Neural progenitor cell (in vitro differentiated cells): Measurements from ENCODE around the gene DIP2A. TPM values are rescaled to one million over a fixed set of nuclear protein-coding genes. Genes with fewer than 3 reads are reported as not detected.

ENCODE experiments used
- DNase-seq: peaks from one replicate; pipeline ENCODE4 v3.0.0-alpha.2; 2016; ENCODE audit warnings: low spot score
- H2AFZ ChIP-seq: fragments of 200-600 bp; sonication (generic); replicated peaks from 2 replicates; pipeline ENCODE4 v1.6.1; 2016; ENCODE audit warnings: antibody characterized with exemption
- H3F3A ChIP-seq: fragments of 200-600 bp; sonication (generic); 2 replicates; pipeline ENCODE4 v1.6.1; 2016; ENCODE audit warnings: antibody characterized with exemption, low read depth
- H3K27ac ChIP-seq: fragments of 200-600 bp; sonication (generic); 2 replicates; pipeline ENCODE4 v1.5.1; 2016; ENCODE audit warnings: mild to moderate bottlenecking
- H3K27me3 ChIP-seq: fragments of 200-600 bp; sonication (generic); 2 replicates; pipeline ENCODE4 v1.6.1; 2016; ENCODE audit warnings: mild to moderate bottlenecking, moderate library complexity
- H3K36me3 ChIP-seq: fragments of 200-600 bp; sonication (generic); 2 replicates; pipeline ENCODE4 v1.5.1; 2016
- H3K4me1 ChIP-seq: fragments of 200-600 bp; sonication (generic); 2 replicates; pipeline ENCODE4 v1.6.1; 2016; ENCODE audit warnings: mixed run types
- H3K4me2 ChIP-seq: fragments of 200-600 bp; sonication (generic); 2 replicates; pipeline ENCODE4 v1.6.1; 2016
- H3K4me3 ChIP-seq: fragments of 200-600 bp; sonication (generic); 2 replicates; pipeline ENCODE4 v1.5.1; 2016
- H3K79me2 ChIP-seq: fragments of 200-600 bp; sonication (generic); 2 replicates; pipeline ENCODE4 v1.6.1; 2016; ENCODE audit warnings: low read depth
- H3K9ac ChIP-seq: fragments of 200-600 bp; sonication (generic); 2 replicates; pipeline ENCODE4 v1.6.1; 2016
- H3K9me3 ChIP-seq: fragments of 200-600 bp; sonication (generic); 2 replicates; pipeline ENCODE4 v1.5.1; 2016; ENCODE audit warnings: low read depth
- H4K20me1 ChIP-seq: fragments of 200-600 bp; sonication (generic); 2 replicates; pipeline ENCODE4 v1.6.1; 2016; ENCODE audit warnings: low read depth
- H3K27ac Mint-ChIP-seq: 3 replicates; pipeline ENCODE4 v1.8.0; 2021; ENCODE audit warnings: mixed read lengths
- H3K27me3 Mint-ChIP-seq: 2 replicates; pipeline ENCODE4 v1.8.0; 2022; ENCODE audit warnings: low read depth, mild to moderate bottlenecking, inconsistent platforms, moderate library complexity, mixed read lengths; ENCODE audit not compliant: insufficient read depth
- H3K36me3 Mint-ChIP-seq: 3 replicates; pipeline ENCODE4 v1.8.0; 2021; ENCODE audit warnings: mixed read lengths
- H3K4me1 Mint-ChIP-seq: 3 replicates; pipeline ENCODE4 v1.8.0; 2021; ENCODE audit warnings: mixed read lengths
- H3K4me3 Mint-ChIP-seq: 3 replicates; pipeline ENCODE4 v1.8.0; 2021; ENCODE audit warnings: mild to moderate bottlenecking, moderate library complexity, mixed read lengths
- H3K9me3 Mint-ChIP-seq: 3 replicates; pipeline ENCODE4 v1.8.0; 2020; ENCODE audit warnings: mixed read lengths
- CTCF ChIP-seq: fragments of 200-600 bp; sonication (generic); IDR thresholded peaks from 2 replicates; pipeline ENCODE4 v1.5.1; 2017; ENCODE audit warnings: antibody characterized with exemption, mild to moderate bottlenecking
- EZH2 ChIP-seq: fragments of 200-600 bp; sonication (generic); IDR thresholded peaks from 2 replicates; pipeline ENCODE4 v1.6.1; 2017; ENCODE audit warnings: antibody characterized with exemption, mild to moderate bottlenecking, moderate library complexity
- EZH2phosphoT487 ChIP-seq: fragments of 200-600 bp; sonication (generic); IDR thresholded peaks from 2 replicates; pipeline ENCODE4 v1.6.1; 2017; ENCODE audit warnings: antibody characterized with exemption
- total RNA-seq: library from RNA; depleted of rRNA; stranded (reverse); fragments of >200 nt; gene quantifications from 2 replicates; pipeline ENCODE4 v1.2.3, GENCODE V29; 2015; ENCODE audit warnings: low replicate concordance

DIP2A gene
- total RNA-seq, 1 donor from 2014 or later: 50.7 TPM

GRCh38 chr21:46439906-46440305 lies 18.8 kb upstream of the DIP2A start:
- no peaks in the 10 kb centered on the region for H4K20me1 ChIP-seq
- Mint-ChIP-seq H3K27me3 (peaks cover 3% of the 10 kb centered on the region), H3K27ac (no peak overlapping the region)

GRCh38 chr21:46441331-46441730 lies 17.4 kb upstream of the DIP2A start:
- H3K9me3 Mint-ChIP-seq: no peaks in the 10 kb centered on the region
- no peak overlapping the region for H3K27ac ChIP-seq
- H3K36me3 Mint-ChIP-seq: peaks cover 45% of the 10 kb centered on the region
- H3K4me3 ChIP-seq: no peak overlapping the region
- TF ChIP-seq EZH2phosphoT487: no peak
- TF ChIP-seq EZH2: no peak
- no peak for TF ChIP-seq CTCF
- H3K4me1 Mint-ChIP-seq: peaks cover 7% of the 10 kb centered on the region
- no peak overlapping the region for H3K9ac ChIP-seq
- no peak overlapping the region for H3K4me3 Mint-ChIP-seq
- no peaks in the 10 kb centered on the region for H3K9me3 ChIP-seq
- no peaks in the 10 kb centered on the region for H3F3A ChIP-seq
- no peaks in the 10 kb centered on the region for H3K79me2 ChIP-seq
- H3K4me1 ChIP-seq: no peaks in the 10 kb centered on the region
- H3K27me3 Mint-ChIP-seq: peaks cover 3% of the 10 kb centered on the region
- H4K20me1 ChIP-seq: no peaks in the 10 kb centered on the region
- no peak for DNase-seq
- H3K36me3 ChIP-seq: peaks cover 3% of the 10 kb centered on the region
- H3K27ac Mint-ChIP-seq: no peak overlapping the region
- H3K27me3 ChIP-seq: no peaks in the 10 kb centered on the region
- no peak overlapping the region for H3K4me2 ChIP-seq
- no peak overlapping the region for H2AFZ ChIP-seq

More at GRCh38 chr21:46439906-46440305, 18.8 kb upstream of the DIP2A start:
- no peak for TF ChIP-seq EZH2
- no peak for TF ChIP-seq CTCF
- no peak for TF ChIP-seq EZH2phosphoT487
- no peaks in the 10 kb centered on the region for H3K9me3 Mint-ChIP-seq
- Histone ChIP-seq H3K79me2 (no peaks in the 10 kb centered on the region), H3K27me3 (no peaks in the 10 kb centered on the region), H3K4me3 (no peak overlapping the region), H3K4me1 (no peaks in the 10 kb centered on the region), H3K27ac (no peak overlapping the region), H3K9ac (no peak overlapping the region), H3K36me3 (no peaks in the 10 kb centered on the region), H3F3A (no peaks in the 10 kb centered on the region), H3K4me2 (no peak overlapping the region), H2AFZ (no peak overlapping the region), H3K9me3 (no peaks in the 10 kb centered on the region)
- peaks cover 7% of the 10 kb centered on the region for H3K4me1 Mint-ChIP-seq
- H3K36me3 Mint-ChIP-seq: peaks cover 38% of the 10 kb centered on the region
- DNase-seq: no peak
- H3K4me3 Mint-ChIP-seq: no peak overlapping the region

- Histone ChIP-seq H3K36me3 (peaks cover 3% of the 10 kb centered on the region), H3K27ac (no peak overlapping the region), H3K4me3 (no peak overlapping the region), H3K4me2 (no peak overlapping the region), H3F3A (no peaks in the 10 kb centered on the region), H2AFZ (no peak overlapping the region), H4K20me1 (no peaks in the 10 kb centered on the region), H3K79me2 (no peaks in the 10 kb centered on the region), H3K4me1 (no peaks in the 10 kb centered on the region), H3K27me3 (no peaks in the 10 kb centered on the region), H3K9ac (no peak overlapping the region), H3K9me3 (no peaks in the 10 kb centered on the region)
- no peak for DNase-seq
- H3K4me3 Mint-ChIP-seq: no peak overlapping the region
- H3K27ac Mint-ChIP-seq: no peak overlapping the region
- H3K36me3 Mint-ChIP-seq: peaks cover 45% of the 10 kb centered on the region
- H3K4me1 Mint-ChIP-seq: peaks cover 6% of the 10 kb centered on the region
- peaks cover 3% of the 10 kb centered on the region for H3K27me3 Mint-ChIP-seq
- no peaks in the 10 kb centered on the region for H3K9me3 Mint-ChIP-seq
- no peak for TF ChIP-seq EZH2
Measured at GRCh38 chr21:46441961-46442498, 16.7 kb upstream of the DIP2A start.

GRCh38 chr21:46442938-46443337 lies 15.8 kb upstream of the DIP2A start:
- H3K4me1 Mint-ChIP-seq: no peaks in the 10 kb centered on the region
- DNase-seq: no peak
- Histone ChIP-seq H3K4me2 (no peak overlapping the region), H3K9ac (no peak overlapping the region), H3K9me3 (no peaks in the 10 kb centered on the region), H3K27me3 (no peaks in the 10 kb centered on the region), H3K27ac (no peak overlapping the region), H3F3A (no peaks in the 10 kb centered on the region), H3K4me1 (no peaks in the 10 kb centered on the region), H3K4me3 (no peak overlapping the region), H3K79me2 (no peaks in the 10 kb centered on the region), H3K36me3 (peaks cover 3% of the 10 kb centered on the region), H4K20me1 (no peaks in the 10 kb centered on the region), H2AFZ (no peak overlapping the region)
- H3K4me3 Mint-ChIP-seq: no peak overlapping the region
- no peaks in the 10 kb centered on the region for H3K27me3 Mint-ChIP-seq
- TF ChIP-seq CTCF (no peak), EZH2phosphoT487 (no peak), EZH2 (no peak)
- peaks cover 5% of the 10 kb centered on the region for H3K9me3 Mint-ChIP-seq
- no peak overlapping the region for H3K27ac Mint-ChIP-seq
- peaks cover 46% of the 10 kb centered on the region for H3K36me3 Mint-ChIP-seq
